Inflammatory macrophage treated with lipopolysaccharide for 4 hours (primary cell): Measurements from ENCODE around the gene ORC5.
A peak's percentile ranks its signal among the peaks of the same experiment; 100 is the strongest.
"Not testable (repeated sequence)": the region's sequence is repeated elsewhere in the genome, so short reads cannot be mapped to it uniquely, and the experiment has no call there.

Source experiments
- DNase-seq: peaks from one replicate; pipeline ENCODE4 v3.0.0-alpha.2; 2020

The ORC5 gene

DNA sequence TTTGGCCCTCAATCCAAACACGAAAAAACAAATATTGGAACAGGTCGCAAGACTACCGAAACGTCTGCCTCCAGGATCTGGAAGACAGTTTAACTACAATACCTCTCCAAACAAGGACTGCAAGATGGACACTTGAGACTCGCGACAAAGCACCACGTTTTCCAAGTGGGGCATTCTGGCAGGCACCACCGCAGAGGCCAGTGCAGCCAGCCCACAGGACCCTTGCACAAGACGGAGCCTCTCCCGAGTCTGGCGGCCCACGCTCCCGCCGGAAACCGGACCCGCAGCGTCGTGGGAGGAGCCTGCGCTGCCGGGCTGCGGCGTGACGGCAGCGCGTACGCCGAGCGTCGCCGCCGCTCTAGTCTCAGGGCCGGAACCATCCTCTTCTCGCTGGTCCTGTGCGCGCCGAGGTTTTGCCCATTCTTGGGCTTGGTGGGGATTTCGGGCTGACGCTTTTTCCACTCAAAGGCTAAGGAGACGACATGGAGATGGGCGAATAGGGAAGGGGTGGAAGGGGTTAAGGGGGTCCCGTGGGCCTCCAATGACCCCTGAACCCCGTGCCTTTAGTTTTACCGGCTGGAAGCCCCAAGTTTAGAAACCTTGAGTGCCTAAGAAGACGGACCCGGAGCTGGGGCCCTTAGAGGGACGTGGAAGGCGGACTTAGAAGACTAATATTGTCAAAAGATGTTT, at the start of gene ORC5:
ORC5 (minus strand) TSS at position 283 of the 690 bp plus-strand sequence; CDS start at position 174, 109 bp downstream.
- DNase-seq: peak; percentile 92

DNA sequence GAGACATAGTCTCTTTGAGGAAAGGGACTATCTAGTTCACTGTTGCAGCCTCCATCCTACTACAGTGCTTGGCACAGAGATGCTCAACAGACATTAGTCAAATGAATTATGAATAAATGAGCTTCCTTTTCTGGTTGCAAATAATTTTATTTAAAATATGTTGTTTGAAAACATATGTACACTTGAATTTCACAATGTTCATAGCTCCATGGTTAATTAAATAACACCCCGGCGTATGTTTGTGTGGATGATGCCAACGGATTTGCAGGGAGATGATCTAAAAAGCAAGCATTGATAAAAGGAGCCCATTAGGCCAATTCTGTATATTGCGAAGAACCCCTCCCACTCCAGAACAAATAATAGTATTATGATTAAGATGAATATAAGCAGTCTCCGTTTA, 47.8 kb upstream of the ORC5 start:
- no peak for DNase-seq

GRCh38 chr7:104255194-104255593, 47.4 kb upstream of the ORC5 start:
- no peak for DNase-seq

- no peak for DNase-seq
Observed at GRCh38 chr7:104254696-104255095, 46.9 kb upstream of the ORC5 start.

DNA sequence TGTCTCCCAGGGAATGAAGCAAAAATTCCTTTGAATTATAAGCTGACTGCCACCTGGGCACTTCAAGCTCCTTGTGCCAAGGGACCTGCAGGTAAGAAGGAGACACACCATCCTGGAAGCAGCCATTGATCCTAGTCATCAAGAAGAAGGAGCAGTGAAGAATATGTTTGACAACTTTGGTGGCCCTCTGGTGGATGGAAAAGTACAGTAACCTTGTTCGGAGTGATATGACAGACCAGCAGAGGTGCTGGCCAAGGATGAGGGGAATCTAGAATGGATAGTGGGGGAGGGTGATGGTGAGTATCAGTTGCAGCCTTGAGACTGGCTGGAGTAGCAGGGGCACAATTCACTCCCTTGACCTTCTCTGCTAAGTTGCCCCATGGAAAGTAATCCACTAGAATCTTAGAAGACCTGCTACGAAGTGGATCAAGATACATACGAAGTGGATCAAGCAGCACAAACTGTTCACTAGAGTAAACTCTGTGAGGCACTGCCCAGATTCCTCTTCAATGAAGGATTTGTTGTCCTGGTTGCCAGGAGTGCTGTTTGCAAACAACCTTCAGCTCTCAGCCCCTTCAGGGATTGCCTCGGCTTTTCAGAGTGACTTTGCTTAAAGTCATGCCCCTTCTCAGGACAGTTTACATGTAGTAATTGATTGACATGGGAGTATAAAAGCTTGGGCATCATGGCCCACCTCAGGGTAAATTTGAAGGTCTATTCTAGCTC, 44.8 kb upstream of the ORC5 start:
- DNase-seq: no peak

DNA sequence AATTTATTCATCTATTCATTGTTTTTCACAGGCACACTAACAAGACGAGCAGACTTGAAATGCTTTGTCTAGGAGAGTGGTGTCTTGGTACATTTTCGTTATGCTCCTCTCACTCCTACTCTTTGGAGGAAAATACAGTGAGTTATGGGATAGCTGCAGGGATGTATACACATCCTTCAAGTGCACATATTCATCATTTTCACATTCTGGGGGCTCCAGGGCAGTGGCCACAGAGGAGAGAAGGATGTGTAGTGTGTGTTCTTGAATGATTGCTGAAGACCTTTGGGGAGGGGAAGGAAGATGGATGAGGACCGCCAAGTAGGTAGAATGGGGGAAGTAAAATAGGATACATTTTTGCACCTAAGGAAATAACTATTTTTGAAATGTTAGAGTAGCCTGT, 34.8 kb upstream of the ORC5 start:
- DNase-seq: no peak

DNA sequence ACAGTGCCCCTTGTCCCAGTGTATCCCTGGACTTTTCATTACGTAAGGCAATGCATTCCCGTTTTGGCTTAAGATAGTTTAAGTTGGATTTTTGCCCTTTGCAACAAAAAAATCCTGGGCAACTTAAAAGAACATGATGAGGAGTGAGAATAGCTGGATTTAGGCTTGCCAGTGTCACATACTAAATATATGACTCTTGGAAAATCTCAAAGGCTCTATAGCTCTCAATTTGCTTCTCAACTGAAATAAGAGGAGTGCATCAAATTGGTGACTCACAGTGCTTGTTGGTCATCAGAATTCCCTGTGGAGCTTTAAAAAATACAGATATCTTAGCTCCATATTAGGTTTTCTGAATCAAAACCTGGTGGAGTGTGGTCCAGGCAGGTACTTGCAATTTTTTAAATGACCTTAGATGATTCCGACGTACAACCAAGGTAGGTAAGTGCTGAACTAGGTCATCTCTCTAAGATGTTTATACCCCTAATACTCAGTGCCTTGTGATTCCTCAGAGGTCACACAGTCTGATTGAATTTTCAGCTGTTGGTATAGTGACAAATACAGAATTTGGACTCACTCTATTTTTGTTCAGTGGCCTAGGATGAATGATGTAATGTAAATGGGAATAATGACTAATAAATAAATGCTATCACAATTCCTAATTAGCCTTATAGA, 33.9 kb upstream of the ORC5 start:
- no peak for DNase-seq

DNA sequence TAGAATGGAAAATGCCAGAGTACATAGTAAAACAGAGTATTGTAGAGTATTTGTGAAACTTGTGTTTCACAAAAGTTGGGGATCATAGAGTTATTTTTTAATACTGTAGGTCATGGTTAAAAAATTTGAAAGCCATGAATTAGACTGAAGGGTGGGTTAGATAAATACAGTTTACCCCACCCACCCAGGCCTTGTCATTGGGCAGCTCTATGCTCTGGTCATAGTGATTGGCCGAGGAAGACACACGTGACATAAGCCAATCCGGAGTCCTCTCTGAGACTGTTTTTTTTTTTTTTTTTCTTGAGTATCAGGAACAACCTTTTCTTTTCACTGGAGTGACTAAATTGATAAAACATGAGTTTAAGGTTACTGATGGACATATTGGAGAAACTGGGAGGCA, 33.3 kb upstream of the ORC5 start:
- DNase-seq: no peak

GRCh38 chr7:104240401-104240800, 32.6 kb upstream of the ORC5 start:
- no peak for DNase-seq

- not testable (repeated sequence) for DNase-seq
Observed at GRCh38 chr7:104234990-104235389, 27.2 kb upstream of the ORC5 start.

DNA sequence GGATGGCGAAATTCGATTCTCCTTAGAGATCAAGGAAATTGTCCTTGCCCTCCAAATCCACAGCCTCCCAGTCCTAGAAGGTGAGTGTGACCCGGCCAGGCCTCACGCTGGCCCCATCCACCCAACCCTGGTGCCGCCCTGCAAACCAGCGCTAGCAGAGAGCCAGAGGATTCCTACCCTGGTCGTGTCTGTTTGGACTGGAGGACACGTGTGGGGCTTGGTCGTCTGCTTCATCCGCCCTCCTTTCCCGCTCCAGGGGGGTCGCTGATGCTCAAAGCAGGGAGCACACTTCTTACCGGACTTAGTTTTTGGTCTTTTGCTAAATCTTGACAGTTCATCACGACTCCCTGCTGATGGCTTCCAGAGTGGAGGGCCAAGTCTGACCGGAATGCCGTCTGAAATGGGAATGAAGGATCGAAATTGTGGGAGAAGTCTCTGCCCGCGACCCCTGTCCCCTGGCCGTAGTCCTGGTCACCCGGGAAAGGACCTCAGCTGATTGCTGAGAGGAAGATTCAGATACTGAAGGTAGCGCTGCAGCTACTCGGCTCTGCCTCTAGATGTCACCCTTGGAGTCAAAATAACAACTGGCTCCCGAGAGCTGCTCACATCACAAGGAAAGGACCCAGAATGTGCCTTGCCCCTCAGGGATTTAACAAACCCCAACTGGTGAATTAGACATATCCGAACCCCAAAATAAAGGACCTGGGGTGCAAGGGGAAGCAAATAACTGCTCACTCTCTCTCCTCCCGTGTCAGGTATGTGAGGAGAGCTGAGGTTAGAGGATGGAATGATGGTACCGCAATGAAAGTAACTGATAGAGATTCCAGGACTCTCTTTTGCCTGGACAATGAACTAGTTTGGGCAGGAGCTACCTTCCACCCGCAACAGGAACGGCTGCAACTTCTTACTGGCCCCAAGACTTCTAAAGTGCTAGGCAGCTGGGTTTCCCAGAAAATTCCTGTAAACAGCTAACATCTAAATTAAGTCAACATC, 23.5 kb upstream of the ORC5 start:
- peak; percentile 56 for DNase-seq

DNA sequence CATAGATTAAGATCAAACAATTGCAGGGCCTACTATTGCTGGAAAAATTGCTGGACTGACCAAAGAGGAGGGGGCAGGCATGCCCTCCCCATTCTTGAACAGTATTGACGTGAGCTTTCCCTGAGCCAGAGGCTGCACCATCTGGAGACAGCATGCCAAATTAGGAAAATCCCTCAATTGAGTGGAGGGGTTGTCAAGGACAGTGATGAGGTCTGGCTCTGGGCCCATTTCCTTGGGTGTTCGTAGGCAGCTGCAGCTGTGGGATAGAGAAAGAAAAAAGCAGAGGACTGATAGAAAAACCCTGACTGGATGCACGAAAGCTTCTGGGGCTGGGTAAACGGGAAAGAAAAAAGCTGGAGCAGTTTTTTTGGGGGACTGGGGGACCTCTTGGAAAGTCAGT, 22.8 kb upstream of the ORC5 start:
- no peak for DNase-seq

- DNase-seq: no peak
Observed at GRCh38 chr7:104228442-104228841, 20.6 kb upstream of the ORC5 start.

- DNase-seq: no peak
Observed at GRCh38 chr7:104225451-104225850, 17.6 kb upstream of the ORC5 start.

GRCh38 chr7:104217620-104218019, 9.8 kb upstream of the ORC5 start:
- DNase-seq: no peak

- no peak for DNase-seq
Observed at GRCh38 chr7:104209063-104209462, 1.2 kb upstream of the ORC5 start.

GRCh38 chr7:104208421-104208780, 588 bp upstream of the ORC5 start:
- DNase-seq: no peak

GRCh38 chr7:104207348-104207730, 474 bp downstream of the ORC5 start:
- peak; percentile 0 for DNase-seq

- no peak for DNase-seq
Observed at GRCh38 chr7:104206841-104207240, 972 bp downstream of the ORC5 start.

GRCh38 chr7:104198673-104199278, 9.0 kb downstream of the ORC5 start:
- no peak for DNase-seq

- no peak for DNase-seq
Observed at GRCh38 chr7:104196161-104196560, 11.7 kb downstream of the ORC5 start.

DNA sequence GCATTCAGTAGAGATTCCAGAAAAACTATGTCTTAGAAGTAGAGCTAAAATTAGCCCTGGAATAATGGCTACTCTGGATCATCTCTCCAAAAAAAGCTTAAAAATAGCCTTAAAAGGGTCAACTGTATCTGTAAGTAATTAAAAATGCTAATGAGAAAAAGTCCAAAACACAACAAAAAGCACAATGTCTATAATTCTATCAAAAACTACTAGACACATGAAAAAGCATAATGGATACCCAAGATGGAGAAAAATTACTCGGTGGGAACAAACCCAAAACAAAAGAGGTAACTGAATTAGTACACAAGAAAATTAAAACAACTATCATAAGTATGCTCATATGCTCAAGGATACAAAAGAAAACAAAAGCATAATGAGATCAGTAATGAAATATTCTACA, 15.4 kb downstream of the ORC5 start:
- no peak for DNase-seq

GRCh38 chr7:104185346-104185745, 22.5 kb downstream of the ORC5 start:
- no peak for DNase-seq
